ENCODE measurements around the gene RPL10A. TPM values are rescaled to one million over a fixed set of nuclear protein-coding genes. Genes with fewer than 3 reads are reported as not detected.

Gene RPL10A
- total and polyA plus RNA-seq, 2 of the 8 experiments (the other 6 are each of a cell fraction or from before 2014, with no cell fraction given), result 1,893 to 2,948 TPM

GRCh38 chr6:35489995-35490791, 22.0 kb downstream of the RPL10A start (continued):
- TF ChIP-seq GABPA (IDR thresholded peaks at IDR 0.05; ENCODE audit: borderline replicate concordance, insufficient read depth, low read length) (no peak), CREB1 (IDR thresholded peaks at IDR 0.05) (peak; percentile 84), SRF (IDR thresholded peaks at IDR 0.05; ENCODE audit: low read depth, low read length) (peak; percentile 97), KDM4A (IDR thresholded peaks at IDR 0.05; ENCODE audit: low read depth, low read length, severe bottlenecking) (no peak)
- TF ChIP-seq, protein P1, sequence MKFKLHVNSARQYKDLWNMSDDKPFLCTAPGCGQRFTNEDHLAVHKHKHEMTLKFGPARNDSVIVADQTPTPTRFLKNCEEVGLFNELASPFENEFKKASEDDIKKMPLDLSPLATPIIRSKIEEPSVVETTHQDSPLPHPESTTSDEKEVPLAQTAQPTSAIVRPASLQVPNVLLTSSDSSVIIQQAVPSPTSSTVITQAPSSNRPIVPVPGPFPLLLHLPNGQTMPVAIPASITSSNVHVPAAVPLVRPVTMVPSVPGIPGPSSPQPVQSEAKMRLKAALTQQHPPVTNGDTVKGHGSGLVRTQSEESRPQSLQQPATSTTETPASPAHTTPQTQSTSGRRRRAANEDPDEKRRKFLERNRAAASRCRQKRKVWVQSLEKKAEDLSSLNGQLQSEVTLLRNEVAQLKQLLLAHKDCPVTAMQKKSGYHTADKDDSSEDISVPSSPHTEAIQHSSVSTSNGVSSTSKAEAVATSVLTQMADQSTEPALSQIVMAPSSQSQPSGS (IDR thresholded peaks at IDR 0.05; ENCODE audit: low read length), result peak; percentile 60; the same call in 1 of the 2 replicates

All from H1 (cell line).